PC-3 (cell line): ENCODE results near the gene RSRC1. TPM values are rescaled to one million over a fixed set of nuclear protein-coding genes. Genes with fewer than 3 reads are reported as not detected.

Experiments
- ATAC-seq: fragments of 200-7000 bp; cut with Tn5 transposase; 2 replicates; pipeline ENCODE4 v1.9.1; 2020; ENCODE audit warnings: mild to moderate bottlenecking, moderate library complexity
- BruUV-seq: library from RNA; stranded (reverse); fragments of 400-500 nt; replicated peaks from 2 replicates; lab custom pipeline; 2021; lab: Mats Ljungman, UMichigan
- CTCF ChIA-PET: fragments of 300-600 bp; sonication (Branson Sonifier 250); formaldehyde crosslinking; loops from one replicate; lab custom pipeline; 2022; ENCODE audit warnings: antibody characterized with exemption; lab: Charles Lee
- POLR2A ChIA-PET: fragments of 300-600 bp; sonication (Branson Sonifier 250); formaldehyde crosslinking; loops from one replicate; lab custom pipeline; 2022; ENCODE audit warnings: antibody characterized with exemption; ENCODE audit not compliant: unreplicated experiment; lab: Charles Lee
- DNase-seq: peaks from one replicate; pipeline ENCODE4 v3.0.0-alpha.2; 2015
- H2AFZ ChIP-seq: fragments of 300-600 bp; sonication (generic); 2 replicates; pipeline ENCODE4 v1.6.0; 2016; ENCODE audit warnings: antibody characterized with exemption, low read length
- H3F3A ChIP-seq: fragments of 300-600 bp; sonication (generic); one replicate; pipeline ENCODE4 v1.6.0; 2017; ENCODE audit warnings: antibody characterized with exemption, low read length, control low read depth, mild to moderate bottlenecking; ENCODE audit not compliant: unreplicated experiment
- H3K27ac ChIP-seq: fragments of 300-600 bp; sonication (generic); 2 replicates; pipeline ENCODE4 v1.5.1; 2016; ENCODE audit warnings: mild to moderate bottlenecking, low read length
- H3K27me3 ChIP-seq: fragments of 300-600 bp; sonication (generic); 2 replicates; pipeline ENCODE4 v1.6.1; 2016; ENCODE audit warnings: low read length, mixed read lengths
- H3K36me3 ChIP-seq: fragments of 300-600 bp; sonication (generic); 2 replicates; pipeline ENCODE4 v1.6.1; 2016; ENCODE audit warnings: low read depth, mixed run types, low read length, mixed read lengths
- H3K4me1 ChIP-seq: fragments of 300-600 bp; sonication (generic); 2 replicates; pipeline ENCODE4 v1.5.1; 2016; ENCODE audit warnings: low read length; ENCODE audit not compliant: insufficient read depth
- H3K4me2 ChIP-seq: fragments of 300-600 bp; sonication (generic); 2 replicates; pipeline ENCODE4 v1.6.0; 2016; ENCODE audit warnings: low read length
- H3K4me3 ChIP-seq: fragments of 300-600 bp; sonication (generic); 2 replicates; pipeline ENCODE4 v1.5.1; 2016; ENCODE audit warnings: mild to moderate bottlenecking, low read length, mixed read lengths
- H3K79me2 ChIP-seq: fragments of 300-600 bp; sonication (generic); 2 replicates; pipeline ENCODE4 v1.6.1; 2017; ENCODE audit warnings: low read length, mixed read lengths
- H3K9ac ChIP-seq: fragments of 300-600 bp; sonication (generic); 2 replicates; pipeline ENCODE4 v1.6.0; 2016; ENCODE audit warnings: mild to moderate bottlenecking, low read length
- H3K9me2 ChIP-seq: fragments of 300-600 bp; sonication (generic); replicated peaks from 2 replicates; pipeline ENCODE4 v1.6.1; 2016; ENCODE audit warnings: mixed run types, low read length, mixed read lengths
- H3K9me3 ChIP-seq: fragments of 300-600 bp; sonication (generic); 2 replicates; pipeline ENCODE4 v1.6.1; 2016; ENCODE audit warnings: low read length, mixed read lengths
- H4K20me1 ChIP-seq: fragments of 300-600 bp; sonication (generic); 2 replicates; pipeline ENCODE4 v1.6.1; 2016; ENCODE audit warnings: low read length, mixed read lengths
- CTCF ChIP-seq: fragments of 300-600 bp; sonication (generic); conservative IDR thresholded peaks from 2 replicates; pipeline ENCODE4 v1.5.1; 2017; ENCODE audit warnings: antibody characterized with exemption, low read depth, mild to moderate bottlenecking, low read length
- EZH2 ChIP-seq: fragments of 300-600 bp; sonication (generic); IDR thresholded peaks from one replicate; pipeline ENCODE4 v1.6.1; 2017; ENCODE audit warnings: antibody characterized with exemption, mild to moderate bottlenecking, low read length; ENCODE audit not compliant: unreplicated experiment
- EZH2phosphoT487 ChIP-seq: fragments of 300-600 bp; sonication (generic); IDR thresholded peaks from 2 replicates; pipeline ENCODE4 v1.6.1; 2018; ENCODE audit warnings: mild to moderate bottlenecking, antibody characterized with exemption, low read length, borderline replicate concordance
- intact Hi-C: fragments of 100-400 bp; cut with micrococcal nuclease; formaldehyde crosslinking; loops from 2 replicates; pipeline ENCODE4 v1.9.0; 2023
- total RNA-seq: library from RNA; depleted of rRNA; stranded (reverse); fragments of >200 nt; gene quantifications from 2 replicates; pipeline ENCODE4 v1.2.3, GENCODE V29; 2014

The RSRC1 gene
- total RNA-seq, 1 experiment from 2014 or later = 39.5 TPM

GRCh38 chr3:158431829-158432228 is 321.9 kb downstream of the RSRC1 start:
- ChIA-PET CTCF (no interaction called here), POLR2A (no interaction called here)
- Histone ChIP-seq H3K36me3 (no peaks in the 10 kb centered on the region), H3K4me3 (no peak overlapping the region), H3K27ac (no peak overlapping the region), H3K79me2 (no peaks in the 10 kb centered on the region), H3K27me3 (no peaks in the 10 kb centered on the region), H3K4me2 (no peak overlapping the region), H3K9me2 (no peaks in the 10 kb centered on the region), H3K4me1 (no peaks in the 10 kb centered on the region), H3F3A (no peaks in the 10 kb centered on the region), H3K9me3 (no peaks in the 10 kb centered on the region), H3K9ac (no peak overlapping the region), H2AFZ (no peak overlapping the region), H4K20me1 (no peaks in the 10 kb centered on the region)
- intact Hi-C loops = loop anchor here (5.0 kb wide), 3 partner anchors 120 to 665 kb away; no protein-coding TSS in a partner anchor
- no peak for TF ChIP-seq CTCF
- TF ChIP-seq EZH2 = no peak
- no peak for TF ChIP-seq EZH2phosphoT487
- DNase-seq (no peak), ATAC-seq (no peak)
- BruUV-seq = no TSS peak

GRCh38 chr3:158434412-158435038 is 324.6 kb downstream of the RSRC1 start:
- H3K36me3 ChIP-seq = no peaks in the 10 kb centered on the region
- POLR2A ChIA-PET = no interaction called here
- DNase-seq (peak; percentile 73), ATAC-seq (peak; percentile 73)
- H3K9ac ChIP-seq = no peak overlapping the region
- no peaks in the 10 kb centered on the region for H3K9me2 ChIP-seq
- no peaks in the 10 kb centered on the region for H3F3A ChIP-seq
- H4K20me1 ChIP-seq = no peaks in the 10 kb centered on the region
- intact Hi-C loops = loop anchor here (1.0 to 5.0 kb wide), 6 partner anchors 98 to 816 kb away; no protein-coding TSS in a partner anchor
- TF ChIP-seq EZH2 (no peak), CTCF (peak; percentile 76)
- H3K27me3 ChIP-seq = no peaks in the 10 kb centered on the region
- CTCF ChIA-PET = interaction anchor here (0.5 to 1.3 kb wide), 4 partner anchors 16 to 520 kb away, joined by 3 to 5 read pairs (median 4); no protein-coding TSS in a partner anchor
- no peak overlapping the region for H3K4me2 ChIP-seq
- no peak overlapping the region for H3K4me3 ChIP-seq
- no TSS peak for BruUV-seq
- H3K79me2 ChIP-seq = no peaks in the 10 kb centered on the region
- H3K27ac ChIP-seq = no peak overlapping the region
- H2AFZ ChIP-seq = no peak overlapping the region
- H3K4me1 ChIP-seq = no peaks in the 10 kb centered on the region
- no peaks in the 10 kb centered on the region for H3K9me3 ChIP-seq

- no peak for ATAC-seq
- H3K4me3 ChIP-seq = no peak overlapping the region
- H3K4me2 ChIP-seq = no peak overlapping the region
- H3K27me3 ChIP-seq = no peaks in the 10 kb centered on the region
- ChIA-PET POLR2A (no interaction called here), CTCF (interaction anchor here (0.5 kb wide), 1 partner anchor 13 kb away, joined by 3 read pairs; no protein-coding TSS in a partner anchor)
- intact Hi-C loops = no loop called here
- no TSS peak for BruUV-seq
- DNase-seq = no peak
- H3K36me3 ChIP-seq = no peaks in the 10 kb centered on the region
- H2AFZ ChIP-seq = no peak overlapping the region
- no peak overlapping the region for H3K27ac ChIP-seq
- no peaks in the 10 kb centered on the region for H3K9me3 ChIP-seq
- no peaks in the 10 kb centered on the region for H4K20me1 ChIP-seq
- H3K9me2 ChIP-seq = no peaks in the 10 kb centered on the region
- H3K4me1 ChIP-seq = no peaks in the 10 kb centered on the region
- TF ChIP-seq EZH2 = no peak
- TF ChIP-seq EZH2phosphoT487 = no peak
- no peak for TF ChIP-seq CTCF
- H3F3A ChIP-seq = no peaks in the 10 kb centered on the region
- H3K79me2 ChIP-seq = no peaks in the 10 kb centered on the region
- H3K9ac ChIP-seq = no peak overlapping the region
Measured at GRCh38 chr3:158443632-158444031, 333.7 kb downstream of the RSRC1 start.
